NCI-H1436 treated with DMSO at 0.1 percent for 48 hours (cell line): ENCODE data around the gene NFATC1.

Experiments
- DNase-seq: peaks from one replicate; lab custom pipeline; 2025; lab: John Stamatoyannopoulos, UW

NFATC1 gene

GRCh38 chr18:79440316-79441110 lies 44.8 kb downstream of the NFATC1 start:
- no peak for DNase-seq

DNA sequence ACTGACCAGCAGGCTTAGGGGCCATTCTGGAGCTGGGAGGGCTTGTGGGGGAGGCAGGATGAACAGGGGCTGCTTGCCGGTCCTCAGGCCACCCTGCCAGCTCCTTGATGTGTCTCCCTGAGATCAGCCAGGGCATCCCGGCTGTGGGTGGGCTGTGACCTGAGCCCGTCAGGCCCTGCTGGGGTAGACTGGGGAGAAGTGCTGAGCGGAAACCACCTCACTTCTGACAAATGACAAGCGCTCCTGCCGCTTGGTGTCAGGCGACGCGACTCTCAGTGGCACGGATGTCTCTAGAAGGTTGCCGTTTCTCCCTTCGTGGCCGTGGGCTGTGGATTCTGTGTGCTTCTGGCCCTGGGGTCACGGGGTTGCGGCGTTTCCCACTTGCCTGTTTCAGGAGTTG lies 45.7 kb downstream of the NFATC1 start:
- DNase-seq, result no peak

DNA sequence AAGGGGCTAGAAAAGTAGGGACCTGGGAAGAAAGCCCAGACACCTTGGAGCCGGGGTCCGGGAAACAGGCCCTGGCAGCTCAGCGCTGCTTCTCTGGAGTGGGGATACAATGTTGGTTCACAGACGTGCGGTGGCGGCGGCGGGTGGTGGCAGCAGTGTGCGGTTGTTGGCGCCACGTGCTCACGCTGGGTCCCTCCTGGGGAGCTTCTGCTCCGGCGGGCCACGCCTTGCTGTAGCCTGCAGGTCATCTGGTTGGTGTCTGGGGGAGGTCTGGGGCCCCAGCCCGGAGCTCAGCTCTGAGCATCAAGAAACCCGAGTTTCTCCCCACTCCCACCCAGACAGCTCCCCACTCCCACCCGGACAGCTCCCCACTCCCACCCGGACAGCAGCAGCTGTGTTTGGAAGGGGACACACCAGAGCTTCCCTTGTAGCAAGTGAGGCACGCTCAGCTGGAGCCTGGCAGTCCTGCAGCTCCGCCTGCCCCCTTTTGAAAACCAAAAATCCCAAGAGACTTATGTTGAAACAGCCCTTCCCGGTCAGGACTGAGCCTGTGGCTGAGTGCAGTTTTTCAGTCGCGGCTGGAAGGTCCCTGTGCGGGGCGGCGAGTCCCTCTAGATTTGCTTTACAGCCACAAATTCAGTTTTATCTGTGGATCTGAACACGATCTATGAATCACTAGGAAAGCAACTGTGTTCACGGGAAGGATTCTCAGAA lies 46.9 kb downstream of the NFATC1 start:
- no peak for DNase-seq

- DNase-seq, result no peak
These were observed 49.5 kb downstream of the NFATC1 start for GRCh38 chr18:79445221-79445620.

GRCh38 chr18:79445696-79446561 lies 50.2 kb downstream of the NFATC1 start:
- DNase-seq, result no peak

DNA sequence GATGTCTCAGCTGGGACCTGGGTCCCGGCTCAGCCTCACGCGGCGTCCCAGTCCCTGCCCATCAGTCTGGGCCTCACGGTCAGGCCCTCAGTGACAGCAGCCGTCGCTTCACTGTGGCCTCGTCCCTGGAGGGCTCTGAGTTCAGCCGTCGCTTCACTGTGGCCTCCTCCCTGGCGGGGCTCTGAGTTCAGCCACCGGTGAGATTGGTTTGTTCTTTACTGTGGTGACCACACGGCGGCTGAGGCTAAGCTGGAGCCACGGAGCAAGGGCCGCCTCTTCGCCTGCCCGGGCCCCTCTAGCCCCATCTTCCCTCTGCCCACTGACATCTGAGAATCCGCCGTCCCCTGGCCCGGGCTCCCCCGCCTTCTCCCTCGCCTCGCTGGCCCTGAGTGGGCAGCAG lies 51.2 kb downstream of the NFATC1 start:
- no peak for DNase-seq

DNA sequence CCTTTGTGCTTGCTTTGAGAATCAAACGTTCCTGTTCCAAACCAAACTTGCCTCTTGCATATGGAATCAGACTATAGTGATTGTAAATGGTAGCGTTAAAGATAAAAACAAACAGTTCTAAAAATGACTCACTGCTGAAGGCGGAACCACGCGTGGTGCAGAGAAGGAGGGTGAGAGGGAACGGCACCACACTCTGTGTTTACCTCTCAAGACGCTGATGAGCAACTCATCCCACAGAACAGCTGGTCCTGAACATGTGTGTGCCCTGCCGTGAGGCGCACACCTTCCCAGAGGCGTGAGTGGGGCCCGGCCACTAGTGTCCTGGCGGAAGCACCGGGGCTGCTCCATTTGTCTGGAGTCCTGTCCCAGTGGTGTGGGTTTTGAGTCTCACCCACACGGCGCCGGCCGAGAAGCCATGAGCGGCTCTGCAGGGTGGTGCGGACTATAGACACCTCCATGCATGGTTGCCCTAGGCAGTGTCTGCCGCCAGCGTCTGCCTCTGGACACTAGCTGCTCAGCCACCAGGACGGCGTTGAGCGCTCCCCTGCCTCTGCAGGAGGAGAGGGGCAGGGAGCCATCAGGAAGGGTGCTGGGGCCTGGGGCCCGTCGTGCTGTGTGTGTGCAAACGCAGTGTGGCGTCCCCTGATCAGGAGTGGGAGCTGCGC lies 52.1 kb downstream of the NFATC1 start:
- DNase-seq, result no peak

GRCh38 chr18:79448621-79449020 lies 52.9 kb downstream of the NFATC1 start:
- DNase-seq, result no peak

- DNase-seq, result no peak
These were observed 54.0 kb downstream of the NFATC1 start for GRCh38 chr18:79449551-79450288.

GRCh38 chr18:79450289-79451080 lies 54.8 kb downstream of the NFATC1 start:
- DNase-seq, result no peak

DNA sequence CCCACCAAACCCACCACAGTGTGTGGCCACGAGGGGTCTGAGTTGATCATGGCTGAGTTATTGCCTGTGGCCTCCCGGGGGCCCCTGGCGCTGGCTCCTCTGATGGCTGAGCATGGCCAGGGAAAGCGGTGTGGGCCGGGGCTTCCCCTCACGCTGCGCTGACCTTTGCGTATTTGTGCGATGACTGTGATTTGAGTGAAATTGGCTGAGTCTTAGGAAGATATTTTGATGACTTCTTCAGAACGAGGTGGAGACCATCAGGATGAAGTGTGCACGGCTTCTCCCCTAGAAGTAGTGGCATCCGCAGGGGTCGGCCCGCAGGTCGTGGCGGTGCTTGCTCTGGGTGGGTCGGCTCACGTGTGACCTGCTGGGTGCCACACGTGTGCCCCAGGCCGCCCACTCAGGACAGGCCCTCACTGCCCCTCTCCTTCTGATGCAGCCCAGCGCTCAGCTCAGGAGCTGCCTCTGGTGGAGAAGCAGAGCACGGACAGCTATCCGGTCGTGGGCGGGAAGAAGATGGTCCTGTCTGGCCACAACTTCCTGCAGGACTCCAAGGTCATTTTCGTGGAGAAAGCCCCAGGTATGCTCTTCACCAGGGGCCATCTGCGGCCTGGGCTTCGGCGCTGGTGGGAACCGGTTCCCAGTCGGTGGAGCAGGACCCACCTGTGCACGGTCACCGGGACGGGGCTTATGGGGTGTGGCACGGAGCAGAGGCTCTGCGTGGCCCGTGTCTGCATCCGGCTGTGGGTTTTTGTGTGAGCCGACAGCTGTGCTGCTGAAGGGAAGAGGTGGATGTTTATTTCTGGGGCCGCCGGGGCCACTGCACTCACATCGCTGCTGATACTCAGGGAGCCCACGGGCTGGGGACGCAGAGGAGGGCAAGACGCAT lies 55.8 kb downstream of the NFATC1 start:
- no peak for DNase-seq

GRCh38 chr18:79452190-79452990 lies 56.7 kb downstream of the NFATC1 start:
- DNase-seq, result no peak

DNA sequence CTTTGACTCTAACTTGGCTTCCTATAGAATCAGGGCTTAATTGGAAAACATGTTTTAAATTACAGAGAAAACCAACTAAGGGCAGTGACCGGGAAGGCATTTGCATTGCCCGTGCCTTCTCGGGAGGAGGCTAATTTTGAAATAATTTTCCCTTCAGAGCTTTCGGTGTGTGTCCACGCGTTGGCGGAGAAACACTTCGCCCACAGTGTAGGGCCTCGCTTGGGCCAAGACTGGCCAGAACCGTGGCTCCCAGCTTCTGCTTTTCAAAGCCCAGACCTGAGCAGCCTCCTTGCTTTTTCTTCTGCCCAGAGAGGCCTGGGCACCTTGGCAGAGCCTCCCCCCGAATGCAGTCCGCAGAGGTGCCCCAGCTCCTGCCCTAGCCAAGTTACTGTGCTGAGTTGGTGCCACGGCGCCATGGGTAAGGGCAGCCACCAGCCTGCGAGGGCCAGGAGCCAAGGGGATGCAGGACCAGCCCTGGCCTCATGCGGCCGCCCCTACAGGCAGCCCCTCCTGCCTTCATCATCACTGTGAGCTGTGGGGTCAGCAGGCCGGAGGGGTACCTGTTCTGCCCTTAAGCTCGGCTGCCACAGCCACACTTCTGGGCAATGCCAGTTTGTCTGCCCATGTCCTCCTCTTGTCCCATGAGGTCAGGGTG lies 57.4 kb downstream of the NFATC1 start:
- no peak for DNase-seq

GRCh38 chr18:79453816-79454735 lies 58.3 kb downstream of the NFATC1 start:
- DNase-seq, result no peak

DNA sequence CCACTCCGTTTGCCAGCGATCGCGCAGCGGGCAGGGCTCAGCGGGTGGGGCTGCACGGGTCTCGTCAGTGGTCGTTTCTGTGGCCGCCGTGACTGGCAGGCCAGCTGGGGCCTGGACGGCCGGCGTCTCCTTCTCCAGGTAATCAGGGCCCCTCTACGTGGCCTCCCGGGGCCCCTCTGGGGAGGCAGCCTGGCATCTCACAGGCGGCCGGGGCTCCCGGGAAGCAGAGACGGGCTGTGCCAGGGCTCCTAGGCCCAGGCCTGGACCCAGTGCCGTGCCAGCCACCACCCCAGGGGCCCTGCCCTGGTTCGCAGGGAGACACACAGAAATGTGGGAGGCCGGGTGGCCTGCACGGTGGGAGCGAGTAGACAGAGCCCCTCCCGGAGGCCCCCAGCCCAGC lies 59.5 kb downstream of the NFATC1 start:
- DNase-seq, result no peak

DNA sequence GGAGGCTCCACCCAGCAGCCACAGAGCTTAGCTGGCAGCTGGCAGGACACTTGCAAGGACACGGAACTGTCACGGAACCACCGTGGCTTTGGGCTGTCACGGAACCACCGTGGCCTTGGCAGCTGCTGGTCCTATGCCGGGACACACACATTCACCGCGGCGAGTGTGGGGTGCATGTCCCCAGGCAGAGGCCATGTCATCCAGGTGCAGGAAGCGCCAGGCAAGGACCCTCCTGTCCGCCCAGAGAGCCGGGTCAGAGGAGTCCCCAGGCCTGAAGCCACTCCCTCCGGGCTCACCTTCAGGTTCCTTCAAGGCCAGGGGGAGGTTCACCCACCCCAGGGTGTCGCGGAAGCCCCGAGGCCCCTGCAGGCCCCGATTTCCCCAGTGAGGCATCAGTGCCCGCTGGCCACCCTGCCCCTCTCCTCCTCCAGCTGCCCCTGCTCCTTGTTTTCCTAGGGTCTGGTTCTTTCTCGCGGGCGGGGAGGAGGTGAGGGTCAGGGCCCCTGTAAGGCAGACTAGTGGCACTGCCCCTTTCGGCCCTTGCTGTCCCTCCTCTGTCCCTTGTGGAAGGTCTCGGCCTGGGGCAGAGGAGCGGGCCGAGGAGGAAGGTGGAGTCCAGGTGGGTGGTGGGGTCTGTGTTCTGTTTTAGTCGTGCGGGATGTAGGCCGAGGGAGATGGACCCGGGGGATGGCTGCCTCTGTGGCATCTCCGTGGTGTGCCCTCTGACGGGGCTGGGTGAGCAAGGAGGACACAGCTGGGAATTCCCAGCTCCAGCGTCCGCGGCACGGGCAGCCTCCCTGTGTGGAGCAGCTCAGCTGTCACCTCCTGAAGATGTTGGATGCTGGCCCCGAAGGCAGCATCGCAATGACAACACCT lies 60.6 kb downstream of the NFATC1 start:
- DNase-seq, result no peak
